ENCODE data around the gene PYGL. TPM values are rescaled to one million over a fixed set of nuclear protein-coding genes. Genes with fewer than 3 reads are reported as not detected.
"Not testable (repeated sequence)": the region's sequence is repeated elsewhere in the genome, so short reads cannot be mapped to it uniquely, and the experiment has no call there.

PYGL gene
- total RNA-seq, 2 donors from 2014 or later = 27.3 to 30.2 TPM

DNA sequence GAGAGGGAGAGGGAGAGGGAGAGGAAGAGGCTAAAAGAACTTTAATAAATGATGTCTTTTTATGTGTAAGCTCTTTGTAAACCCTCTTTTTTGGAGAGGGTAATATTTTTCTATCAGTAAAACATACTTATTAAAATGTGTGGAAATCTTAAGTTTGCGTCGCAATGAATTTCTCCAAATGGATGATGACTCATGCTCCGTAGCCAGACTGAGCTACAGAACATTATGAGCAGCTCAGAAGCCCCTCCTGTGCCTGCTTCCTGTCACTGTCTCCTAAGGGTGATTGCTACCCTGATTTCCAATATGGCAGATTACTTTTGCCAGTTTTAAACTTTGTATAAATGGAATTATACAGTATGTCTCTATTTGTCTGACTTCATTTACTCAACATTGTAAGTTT, 13.0 kb upstream of the PYGL start:
- intact Hi-C loops (cut with DNase I) = loop anchor here (5.0 to 10.0 kb wide), 3 partner anchors 138 to 828 kb away; partner anchors contain the start of gene TRIM9 (in 1 of the 2)

DNA sequence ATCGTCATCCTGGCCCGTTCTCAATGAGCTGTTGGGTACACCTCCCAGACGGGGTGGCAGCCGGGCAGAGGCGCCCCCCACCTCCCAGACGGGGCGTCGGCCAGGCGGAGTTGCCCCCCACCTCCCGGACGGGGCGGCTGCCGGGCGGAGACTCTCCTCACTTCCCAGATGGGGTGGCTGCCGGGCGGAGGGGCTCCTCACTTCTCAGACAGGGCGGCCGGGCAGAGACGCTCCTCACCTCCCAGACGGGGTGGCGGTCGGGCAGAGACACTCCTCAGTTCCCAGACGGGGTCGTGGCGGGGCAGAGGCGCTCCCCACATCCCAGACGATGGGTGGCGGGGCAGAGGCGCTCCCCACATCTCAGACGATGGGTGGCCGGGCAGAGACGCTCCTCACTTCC, 12.1 kb upstream of the PYGL start:
- not testable (repeated sequence) for ATAC-seq, DNase-seq
- intact Hi-C loops (cut with DNase I) = loop anchor here (5.0 to 10.0 kb wide), 3 partner anchors 138 to 828 kb away; partner anchors contain the start of gene TRIM9 (in 1 of the 2)

More for the DNA sequence above, 13.0 kb upstream of the PYGL start:
- DNase-seq = no peak
- peak in 1 of 2 donors; percentile 21 for ATAC-seq

DNA sequence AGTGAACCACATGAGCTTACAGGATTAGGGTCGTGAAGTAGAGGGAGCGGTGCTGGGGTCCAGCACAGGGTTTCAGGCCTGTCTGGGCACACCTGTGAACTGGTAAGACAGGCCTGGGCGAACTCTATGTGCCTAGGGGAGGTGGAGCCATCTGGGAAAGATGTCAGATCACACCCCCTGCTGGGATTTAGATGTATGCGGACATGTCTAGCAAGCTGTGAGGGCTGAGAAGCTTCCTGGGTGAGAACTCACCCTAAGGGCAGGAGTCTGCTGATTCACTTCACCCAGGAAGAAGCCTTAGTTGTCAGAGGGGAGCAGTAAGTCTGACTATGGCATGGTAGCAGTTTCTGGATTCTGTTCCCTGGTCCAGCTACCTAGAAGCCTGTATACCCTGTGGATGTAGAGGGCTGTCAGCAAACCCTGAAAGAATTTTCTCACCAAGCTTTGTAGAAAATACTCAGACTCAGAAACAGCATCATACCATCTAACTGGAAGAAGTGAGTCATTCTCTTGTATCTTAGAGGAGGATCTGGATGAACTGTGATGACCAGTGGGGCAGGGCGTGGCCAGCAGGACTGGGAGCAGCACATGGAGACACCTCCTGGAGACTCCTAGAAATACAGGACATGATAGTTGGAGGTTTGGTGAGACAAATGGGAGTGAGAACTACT, 11.2 kb upstream of the PYGL start:
- intact Hi-C loops (cut with DNase I) = loop anchor here (5.0 to 10.0 kb wide), 3 partner anchors 139 to 829 kb away; partner anchors contain the start of gene TRIM9 (in 1 of the 2)
- peak; percentile 82 for DNase-seq
- peak; percentile 68 to 93 for ATAC-seq

DNA sequence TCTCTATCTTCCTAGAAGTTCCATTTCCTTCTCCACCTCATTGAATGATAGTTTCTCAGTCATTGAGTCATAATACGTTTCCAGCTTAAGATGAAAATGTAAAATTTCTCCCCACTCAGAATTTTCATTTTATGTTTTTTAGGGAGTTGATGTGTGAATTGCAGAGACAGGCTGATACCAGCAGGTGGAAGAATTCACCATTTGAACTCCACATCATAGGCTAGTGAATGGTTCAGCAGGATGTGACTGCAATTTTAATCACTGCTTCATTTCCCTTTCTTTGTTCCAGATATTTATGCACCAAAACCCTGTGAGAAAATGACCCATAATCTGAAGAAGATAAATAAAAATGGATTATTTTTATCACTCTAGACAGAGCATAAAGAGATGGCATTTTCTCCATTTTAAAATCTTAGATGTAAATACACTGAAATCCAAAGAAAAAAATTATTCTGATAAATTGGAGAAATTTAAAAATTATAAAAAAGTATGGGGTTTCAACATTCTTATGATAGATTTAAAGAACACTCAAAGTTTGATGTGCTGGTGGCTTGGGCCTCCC, 10.6 kb upstream of the PYGL start:
- intact Hi-C loops (cut with DNase I) = loop anchor here (5.0 to 10.0 kb wide), 3 partner anchors 140 to 830 kb away; partner anchors contain the start of gene TRIM9 (in 1 of the 2)
- peak; percentile 78 to 88 for ATAC-seq

DNA sequence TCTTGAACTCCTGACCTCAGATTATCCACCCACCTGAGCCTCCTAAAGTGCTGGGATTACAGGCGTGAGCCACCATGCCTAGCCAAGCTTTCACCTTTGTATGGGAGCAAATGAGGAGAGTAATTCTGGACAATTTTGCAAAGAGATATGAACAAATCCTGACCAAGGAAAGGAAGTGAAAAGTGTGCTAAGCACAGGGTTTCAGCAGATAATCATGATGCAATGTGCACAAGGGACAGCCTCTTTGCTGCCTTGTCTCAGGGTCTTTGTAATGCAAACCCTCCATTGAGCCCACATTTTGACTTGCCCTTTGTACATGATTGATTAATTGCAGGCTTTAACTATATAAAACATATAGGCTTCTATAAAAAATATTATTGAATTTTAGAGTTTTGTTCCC, 9.2 kb upstream of the PYGL start:
- ATAC-seq (no peak), DNase-seq (no peak)
- intact Hi-C loops (cut with DNase I) = loop anchor here in 1 of 2 donors (10.0 kb wide), 2 partner anchors 141 to 831 kb away; partner anchors contain the start of gene TRIM9

More for the DNA sequence above, 10.6 kb upstream of the PYGL start:
- DNase-seq = no peak

DNA sequence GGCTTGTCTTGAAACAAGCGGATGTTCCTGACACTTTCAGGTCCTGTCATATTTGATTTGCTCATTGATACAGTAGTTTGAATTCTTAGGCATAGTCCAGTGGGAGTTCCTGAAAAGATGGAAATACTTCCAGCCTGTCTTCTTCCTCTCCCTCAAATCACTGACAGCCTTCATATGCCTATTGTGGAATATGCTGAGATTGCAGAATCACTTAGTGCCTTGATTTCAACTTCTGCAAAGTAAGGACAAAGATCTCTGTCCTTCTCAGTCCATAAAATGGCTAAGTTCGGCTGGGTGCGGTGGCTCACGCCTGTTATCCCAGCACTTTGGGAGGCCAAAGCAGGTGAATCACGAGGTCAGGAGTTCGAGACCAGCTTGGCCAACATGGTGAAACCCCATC, 6.7 kb upstream of the PYGL start:
- intact Hi-C loops (cut with DNase I) = loop anchor here in 1 of 2 donors (10.0 kb wide), 2 partner anchors 144 to 834 kb away; partner anchors contain the start of gene TRIM9
- DNase-seq = no peak
- no peak for ATAC-seq

DNA sequence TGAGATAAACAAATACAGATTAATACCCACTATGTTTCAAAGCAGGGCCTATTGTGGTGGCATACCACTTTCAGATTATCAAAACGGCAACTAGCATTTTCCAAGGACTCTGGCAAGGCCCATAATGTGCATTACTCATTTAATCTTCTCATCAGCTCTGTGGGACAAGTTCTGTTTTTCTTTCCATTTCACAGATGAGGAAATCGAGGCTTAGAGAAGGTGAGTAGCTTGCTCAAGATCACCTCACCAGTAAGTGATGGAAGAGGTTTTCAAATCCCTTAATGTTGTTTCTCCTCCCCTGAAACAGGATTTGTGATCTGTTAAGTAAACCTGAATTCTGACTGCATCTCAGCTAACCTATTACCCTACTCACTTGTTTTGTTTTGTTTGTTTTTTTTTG, 3.9 kb upstream of the PYGL start:
- intact Hi-C loops (cut with DNase I) = no loop called here
- ATAC-seq (no peak), DNase-seq (no peak)

DNA sequence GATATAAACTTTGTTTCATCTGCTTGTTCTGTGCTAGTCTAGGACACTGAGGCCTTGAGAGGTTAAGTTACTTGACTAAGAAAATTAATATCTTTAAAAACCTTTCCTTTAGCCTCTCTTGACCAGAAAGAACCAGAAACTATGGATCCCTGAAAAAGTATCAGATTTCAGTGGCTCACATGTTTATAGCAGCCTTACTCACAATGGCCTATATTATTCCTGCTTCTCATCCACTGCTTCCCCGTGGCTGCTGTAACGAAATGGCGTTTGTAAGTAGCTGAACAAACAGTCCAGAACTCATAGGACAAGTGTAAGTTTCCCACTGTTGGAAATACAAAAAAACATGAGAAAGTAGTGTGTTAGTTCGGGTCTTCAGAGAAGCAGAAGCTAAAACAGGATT, 3.2 kb upstream of the PYGL start:
- intact Hi-C loops (cut with DNase I) = no loop called here
- no peak for ATAC-seq
- DNase-seq = no peak

DNA sequence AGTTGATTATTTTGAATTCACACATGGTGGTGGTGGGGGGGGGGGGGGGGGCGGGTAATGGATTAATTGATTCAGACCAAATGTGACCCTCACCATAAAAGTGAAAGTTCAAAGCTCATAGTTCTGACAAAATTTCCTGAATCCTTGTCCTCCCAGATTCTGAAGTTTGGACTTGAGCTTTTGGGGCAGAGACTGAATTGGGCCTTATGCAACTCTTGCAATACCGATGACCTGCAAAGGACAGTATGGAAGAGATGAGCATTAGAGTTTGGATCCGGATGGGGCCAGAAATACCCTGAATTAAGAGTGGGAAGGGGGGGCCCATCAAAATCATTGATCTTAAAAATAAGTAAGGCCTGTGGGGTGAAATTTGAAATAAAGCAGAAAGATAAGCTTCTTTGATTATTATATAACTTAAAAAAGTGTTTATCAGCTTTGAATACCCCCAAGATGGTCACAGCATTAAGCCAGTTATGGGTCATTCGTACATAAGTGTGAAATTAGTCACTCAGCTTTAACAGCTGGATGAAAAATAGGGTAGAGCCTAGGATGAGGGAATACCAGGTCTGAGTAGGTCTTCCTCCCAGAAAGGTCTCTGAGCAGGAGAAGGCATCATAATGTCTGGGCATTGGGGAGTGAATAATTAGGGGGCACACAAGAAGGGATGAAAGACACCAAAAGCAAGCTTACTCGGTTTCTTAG, 2.1 kb upstream of the PYGL start:
- DNase-seq = no peak
- ATAC-seq = no peak
- intact Hi-C loops (cut with DNase I) = no loop called here

DNA sequence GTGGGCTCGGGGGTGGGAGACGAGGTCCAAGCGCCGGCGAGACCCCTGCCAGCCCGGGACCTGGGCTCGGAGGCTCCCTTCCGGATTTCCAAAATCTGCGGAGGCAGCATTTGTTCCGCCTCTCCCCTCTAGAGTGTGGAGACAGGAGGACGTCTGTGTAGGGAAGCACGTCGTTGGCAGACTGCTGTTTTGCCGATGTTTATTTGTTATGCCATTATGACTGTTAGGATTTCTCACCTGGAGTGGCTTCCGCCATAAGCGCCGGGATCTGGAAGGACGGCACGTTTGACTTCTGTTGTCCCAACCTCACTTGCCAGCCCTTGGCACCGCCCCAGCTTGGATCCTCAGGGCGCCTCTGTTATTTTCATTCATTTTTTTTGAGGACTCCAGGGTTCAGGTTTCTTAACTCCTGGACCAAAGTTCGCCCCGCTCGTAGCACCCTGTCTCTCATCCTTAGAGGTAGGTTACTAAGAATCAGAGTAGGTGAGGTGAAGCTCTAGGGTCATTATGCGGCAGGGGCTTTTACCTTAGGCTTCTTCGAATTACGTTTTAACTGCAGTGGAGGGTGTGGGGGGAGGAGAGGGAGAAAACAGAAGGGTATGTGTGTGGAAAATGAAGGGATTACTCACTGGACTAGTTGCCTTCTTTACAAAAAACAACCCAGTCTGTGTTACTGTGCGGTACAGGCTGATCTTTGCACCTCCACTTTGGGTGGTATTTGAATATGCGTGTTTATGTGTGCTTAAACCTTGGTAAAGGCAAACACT, 547 bp upstream of the PYGL start:
- ATAC-seq = peak; percentile 56 to 73
- intact Hi-C loops (cut with DNase I) = no loop called here
- DNase-seq = peak; percentile 51

DNA sequence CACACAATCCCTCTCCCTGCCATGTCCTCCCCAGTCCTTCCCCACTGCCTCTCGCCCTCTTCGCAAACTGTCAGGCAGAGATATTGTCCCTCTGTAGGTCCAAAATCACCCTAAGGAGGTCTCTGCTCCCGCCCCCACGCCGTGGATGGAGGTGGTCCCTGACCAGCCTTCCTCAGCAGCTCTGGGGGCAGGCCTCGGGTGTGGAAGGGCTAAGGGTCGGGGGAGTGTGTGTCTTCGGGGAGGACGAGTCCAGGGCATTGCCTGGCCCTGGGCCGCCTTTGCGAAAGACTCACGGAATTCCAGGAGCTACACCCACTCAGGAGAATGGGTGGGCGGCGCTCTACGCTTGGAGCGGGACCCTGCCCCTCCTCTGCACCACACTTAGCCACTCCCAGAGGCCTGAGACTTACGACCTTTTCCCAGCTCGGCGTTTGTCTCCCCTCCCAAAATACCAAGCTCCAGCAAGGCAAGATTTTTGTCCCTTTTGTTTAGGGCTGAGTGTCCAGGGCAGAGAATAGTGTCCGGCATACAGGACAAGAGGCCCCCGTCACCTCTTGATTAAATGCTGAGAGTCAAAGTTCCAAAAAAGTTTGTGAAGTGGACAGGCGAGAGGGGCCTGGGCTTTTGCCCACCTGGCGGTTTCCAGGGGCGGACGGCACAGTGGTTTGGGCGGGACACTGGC, 881 bp downstream of the PYGL start:
- ATAC-seq (peak; percentile 77 to 83), DNase-seq (peak; percentile 82)
- intact Hi-C loops (cut with DNase I) = no loop called here

DNA sequence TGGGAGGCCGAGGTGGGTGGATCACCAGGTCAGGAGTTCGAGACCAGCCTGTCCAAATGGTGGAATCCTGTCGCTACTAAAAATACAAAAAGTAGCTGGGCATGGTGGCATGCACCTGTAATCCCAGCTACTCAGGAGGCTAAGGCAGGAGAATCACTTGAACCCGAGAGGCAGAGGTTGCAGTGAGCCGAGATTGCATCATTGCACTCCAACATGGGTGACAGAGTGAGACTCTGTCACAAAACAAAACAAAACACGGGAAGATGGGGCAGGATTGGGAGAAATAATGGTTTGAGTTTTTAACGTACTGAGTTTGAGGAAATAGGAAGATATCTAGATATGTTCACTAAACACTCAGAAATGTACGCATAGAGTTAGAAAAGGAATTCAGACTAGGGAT, 2.6 kb downstream of the PYGL start:
- intact Hi-C loops (cut with DNase I); DNase-seq; ATAC-seq: not testable (repeated sequence)

DNA sequence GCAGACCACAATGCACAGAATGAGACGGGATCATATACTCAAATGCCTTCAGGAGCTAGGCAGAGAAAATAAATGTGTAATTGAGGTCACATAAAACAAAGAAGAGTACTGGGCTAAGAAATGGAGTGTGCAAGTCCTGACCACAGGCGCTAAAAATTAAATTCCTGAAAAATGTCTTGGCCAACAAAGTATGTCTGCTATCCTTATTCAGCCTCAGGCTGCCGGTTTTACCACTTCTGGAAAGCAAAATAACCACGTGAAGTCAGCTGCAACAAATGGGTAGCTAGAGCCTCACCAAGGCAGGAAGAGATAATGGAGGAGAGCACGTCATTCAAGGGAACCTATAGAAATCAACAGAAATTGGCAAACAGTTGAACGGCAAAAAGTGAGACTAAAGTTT, 3.1 kb downstream of the PYGL start:
- DNase-seq (no peak), ATAC-seq (no peak)
- intact Hi-C loops (cut with DNase I) = no loop called here

DNA sequence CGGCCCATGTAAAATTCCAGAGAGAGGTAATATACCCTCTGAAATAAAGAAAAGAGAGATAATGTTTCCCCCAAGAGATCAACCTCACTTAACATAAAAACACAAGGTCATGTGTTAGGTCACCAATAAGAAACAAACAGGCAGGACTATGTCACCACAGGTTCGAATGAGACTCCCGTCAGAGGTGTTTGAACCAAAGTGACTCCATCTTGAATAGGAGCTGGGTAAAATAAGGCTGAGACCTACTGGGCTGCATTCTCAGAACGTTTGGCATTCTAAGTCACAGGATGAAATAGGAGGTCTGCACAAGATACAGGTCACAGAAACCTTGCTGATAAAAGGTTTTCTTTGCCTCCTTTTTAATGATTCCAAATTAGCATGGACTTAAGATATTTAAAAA, 6.5 kb downstream of the PYGL start:
- ATAC-seq (no peak), DNase-seq (no peak)
- intact Hi-C loops (cut with DNase I) = no loop called here

DNA sequence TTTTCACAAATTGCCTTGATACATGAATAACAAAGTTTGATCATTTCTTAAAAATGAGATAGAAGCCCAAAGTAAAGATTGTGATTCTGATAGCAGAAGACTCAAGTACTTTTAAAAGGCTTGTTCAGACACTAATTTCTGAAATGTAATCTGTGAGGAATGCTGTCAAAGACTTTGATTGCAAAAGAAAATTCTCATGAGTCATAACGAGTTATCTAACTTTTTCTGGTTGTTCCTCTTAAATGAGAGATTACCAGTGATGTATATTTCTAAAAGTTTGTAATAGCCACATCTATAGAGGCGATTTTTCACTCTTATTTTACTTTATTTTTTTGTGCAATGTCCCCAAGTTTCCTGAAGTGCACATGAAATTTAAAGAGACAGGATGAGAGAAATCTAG, 7.0 kb downstream of the PYGL start:
- intact Hi-C loops (cut with DNase I) = no loop called here
- peak; percentile 31 to 61 for ATAC-seq
- no peak for DNase-seq

DNA sequence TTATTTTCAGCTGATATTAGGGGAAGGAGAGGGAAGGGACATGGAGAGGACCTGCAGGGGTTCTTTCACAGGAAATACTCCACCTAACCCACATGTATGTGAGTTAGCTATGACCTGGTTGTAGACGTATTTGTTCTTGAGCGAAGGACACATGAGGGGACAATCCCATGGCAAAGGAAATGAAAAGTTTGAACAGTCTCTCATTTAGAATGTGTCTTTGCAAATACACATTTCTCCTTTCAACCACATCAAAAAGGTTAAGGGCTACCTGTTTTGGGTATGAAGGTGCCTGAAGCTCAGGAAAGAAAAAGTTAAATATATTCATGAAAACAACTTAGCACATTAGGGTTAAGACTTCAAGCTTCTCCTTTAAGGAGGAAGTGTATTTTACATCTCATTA, 7.4 kb downstream of the PYGL start:
- no peak for DNase-seq
- ATAC-seq = peak in 1 of 2 donors; percentile 21
- intact Hi-C loops (cut with DNase I) = no loop called here

DNA sequence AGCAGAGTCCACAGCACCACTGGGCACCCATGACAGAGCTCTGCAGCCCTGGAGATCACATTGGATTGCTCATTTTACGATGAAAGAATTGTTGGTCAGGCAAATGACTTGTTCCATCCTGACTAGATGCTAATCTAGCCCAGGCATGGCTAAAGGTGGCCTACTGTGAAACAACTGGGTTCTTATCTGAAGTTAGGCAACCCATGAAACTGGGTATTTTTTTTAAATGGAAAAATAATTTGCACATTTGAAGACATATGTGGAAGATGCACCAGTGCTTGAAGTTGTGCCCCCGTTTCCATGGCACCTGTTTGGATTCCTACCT, 8.3 kb downstream of the PYGL start:
- DNase-seq (no peak), ATAC-seq (no peak)
- intact Hi-C loops (cut with DNase I) = no loop called here

DNA sequence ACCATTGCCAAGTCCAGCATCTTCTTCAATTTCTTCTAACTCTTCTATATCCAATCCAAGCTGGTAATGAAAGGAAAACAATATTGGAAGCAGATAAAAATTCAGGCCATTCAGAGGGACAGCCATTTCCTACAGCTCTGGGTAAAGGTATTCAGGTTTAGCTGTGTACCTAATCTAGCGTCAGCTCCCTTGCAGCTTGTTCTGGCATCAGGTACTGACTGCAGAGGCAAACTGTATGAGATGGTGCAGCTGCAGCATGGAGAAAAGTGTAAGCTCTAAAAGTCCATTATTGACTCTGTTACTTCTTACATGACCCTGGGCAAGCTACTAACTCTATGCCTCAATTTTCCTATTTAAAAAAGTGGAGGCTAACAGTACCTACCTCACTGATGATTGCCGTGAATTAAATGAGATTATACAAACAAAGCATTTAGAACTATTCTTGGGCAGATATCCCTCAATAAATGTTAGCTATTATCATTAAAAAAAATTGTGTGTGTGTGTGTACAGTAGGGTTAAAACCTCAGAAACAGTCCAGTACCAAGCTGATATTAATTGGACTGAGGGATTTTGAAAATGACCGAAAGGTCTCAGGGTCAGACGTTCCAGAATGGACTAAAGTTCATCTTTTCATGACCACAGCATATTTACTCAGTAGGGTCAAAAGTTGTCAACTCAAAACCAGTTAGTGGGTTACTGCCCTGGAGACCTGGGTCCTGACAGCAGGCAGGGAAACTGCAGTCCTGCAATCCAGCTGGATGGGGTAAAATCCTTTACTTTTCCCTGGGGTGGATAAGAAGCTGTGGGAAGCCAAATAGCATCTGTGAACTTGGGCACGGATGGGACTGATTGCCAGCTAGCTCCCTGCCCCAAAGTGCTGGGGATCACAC, 8.9 kb downstream of the PYGL start:
- ATAC-seq (peak in 1 of 2 donors; percentile 87), DNase-seq (no peak)
- intact Hi-C loops (cut with DNase I) = no loop called here

Data from left cardiac atrium (tissue), 4 donors.